ENCODE results near the gene STK17A. TPM values are rescaled to one million over a fixed set of nuclear protein-coding genes. Genes with fewer than 3 reads are reported as not detected.

The STK17A gene
- total RNA-seq, 3 donors from 2014 or later = 17.9 to 30.0 (median 19.5) TPM

DNA sequence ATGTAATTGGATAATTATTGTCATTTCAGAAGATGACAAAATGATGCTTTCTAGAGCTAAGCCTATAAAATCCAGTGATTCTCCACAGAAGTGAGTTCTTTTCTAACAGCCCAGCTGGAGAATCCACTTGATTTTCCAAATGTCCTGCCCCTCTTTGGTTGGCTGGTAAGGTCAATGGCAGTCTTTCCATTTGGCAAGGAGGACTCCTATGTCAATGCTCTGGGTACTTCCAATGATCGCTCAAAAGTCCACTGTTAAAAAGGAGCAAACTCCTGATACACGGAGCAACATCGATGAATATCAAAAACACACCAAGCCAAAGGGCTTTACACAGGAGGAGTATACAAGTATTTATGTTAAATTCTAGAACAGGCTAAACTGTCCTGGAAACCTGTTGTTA is 57.8 kb downstream of the STK17A start:
- Histone ChIP-seq H3K4me1 (ENCODE audit: low read depth) (peaks cover 10% of the 10 kb centered on the region), H3K36me3 (ENCODE audit: low read depth) (no peaks in the 10 kb centered on the region), H3K4me3 (no peak overlapping the region), H3K9me3 (no peaks in the 10 kb centered on the region)
- intact Hi-C loops (cut with DNase I, micrococcal nuclease) = no loop called here
- TF ChIP-seq CTCF (IDR thresholded peaks at IDR 0.05) = no peak
- no peak for ATAC-seq
- DNase-seq = no peak

- Histone ChIP-seq H3K36me3 (ENCODE audit: low read depth) (no peaks in the 10 kb centered on the region), H3K4me1 (ENCODE audit: low read depth) (peaks cover 21% of the 10 kb centered on the region), H3K4me3 (no peak overlapping the region), H3K9me3 (no peaks in the 10 kb centered on the region)
- TF ChIP-seq CTCF (IDR thresholded peaks at IDR 0.05) = no peak
- ATAC-seq (no peak), DNase-seq (no peak)
- intact Hi-C loops (cut with DNase I, micrococcal nuclease) = no loop called here
Measured at GRCh38 chr7:43642897-43643630, 60.2 kb downstream of the STK17A start.

- Histone ChIP-seq H3K36me3 (ENCODE audit: low read depth) (no peaks in the 10 kb centered on the region), H3K9me3 (no peaks in the 10 kb centered on the region), H3K4me3 (no peak overlapping the region), H3K4me1 (ENCODE audit: low read depth) (peaks cover 22% of the 10 kb centered on the region)
- DNase-seq = no peak
- ATAC-seq = no peak
- intact Hi-C loops (cut with DNase I, micrococcal nuclease) = no loop called here
- TF ChIP-seq CTCF (IDR thresholded peaks at IDR 0.05) = no peak
Measured at GRCh38 chr7:43643846-43644245, 60.9 kb downstream of the STK17A start.

GRCh38 chr7:43645699-43646226 is 62.9 kb downstream of the STK17A start:
- H3K4me1 ChIP-seq (ENCODE audit: low read depth) = peaks cover 20% of the 10 kb centered on the region
- no peaks in the 10 kb centered on the region for H3K9me3 ChIP-seq
- H3K36me3 ChIP-seq (ENCODE audit: low read depth) = no peaks in the 10 kb centered on the region
- intact Hi-C loops (cut with DNase I, micrococcal nuclease) = no loop called here
- ATAC-seq (no peak), DNase-seq (no peak)
- H3K4me3 ChIP-seq = no peak overlapping the region
- TF ChIP-seq CTCF (IDR thresholded peaks at IDR 0.05) = no peak

DNA sequence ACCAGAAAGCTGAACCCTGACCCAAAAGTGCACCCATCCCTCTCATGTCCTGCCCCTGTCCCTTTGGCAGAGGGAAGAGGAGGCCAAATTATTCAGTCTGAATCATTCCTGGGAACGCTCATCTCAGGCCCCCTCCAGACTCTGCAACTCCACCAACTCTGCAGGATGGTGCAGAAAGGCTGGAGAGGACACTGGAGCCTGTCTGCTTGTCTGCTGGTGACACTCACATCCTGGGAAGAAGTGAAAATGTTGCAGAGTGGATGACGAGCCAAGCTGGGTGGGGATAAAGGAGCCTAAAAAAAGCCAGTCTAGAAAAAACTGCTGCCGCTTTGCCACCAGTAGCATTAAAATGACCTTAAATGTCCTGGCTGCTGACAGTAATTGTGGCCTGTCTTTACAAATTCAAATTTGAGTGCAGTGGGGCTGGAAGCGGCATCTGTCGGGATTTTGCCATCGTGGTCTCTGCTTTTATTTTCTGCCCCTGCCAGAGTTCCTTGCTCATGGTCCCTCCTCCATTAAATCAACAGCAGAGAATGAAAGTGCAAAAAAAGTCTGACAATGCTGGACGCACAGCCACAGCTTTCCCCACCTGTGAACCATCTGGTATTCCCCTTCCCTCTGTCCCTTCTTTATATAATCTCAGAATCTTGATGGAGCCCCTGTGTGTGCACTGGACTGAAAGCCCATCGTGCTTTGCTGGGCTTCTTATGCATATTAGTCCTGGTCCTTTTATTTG is 63.9 kb downstream of the STK17A start:
- DNase-seq = no peak
- H3K4me1 ChIP-seq (ENCODE audit: low read depth) = peaks cover 20% of the 10 kb centered on the region
- intact Hi-C loops (cut with DNase I, micrococcal nuclease) = no loop called here
- H3K4me3 ChIP-seq = no peak overlapping the region
- ATAC-seq = no peak
- no peak for TF ChIP-seq CTCF (IDR thresholded peaks at IDR 0.05)
- H3K36me3 ChIP-seq (ENCODE audit: low read depth) = no peaks in the 10 kb centered on the region
- no peaks in the 10 kb centered on the region for H3K9me3 ChIP-seq

All from mucosa of descending colon (tissue), 3 donors.